ENCODE measurements around the gene ATXN7L2.

- no peak for TF ChIP-seq CTCF (IDR thresholded peaks at IDR 0.05)
- no peak for TF ChIP-seq POLR2A (IDR thresholded peaks at IDR 0.05)
Measured at GRCh38 chr1:109477821-109478220, 5.9 kb upstream of the ATXN7L2 start.
